Fibroblast of lung (primary cell): ENCODE results near the gene ETFB. TPM values are rescaled to one million over a fixed set of nuclear protein-coding genes. Genes with fewer than 3 reads are reported as not detected.
A peak's percentile ranks its signal among the peaks of the same experiment; 100 is the strongest.

Source experiments
- DNase-seq, 2 donors: peaks; one replicate each; pipeline versions ENCODE4 v3.0.0 to v3.0.0-alpha.2; 2010; ENCODE audit warnings: low read depth in 2 of 2
- H2AFZ ChIP-seq: 2 replicates; pipeline ENCODE4 v1.5.1; 2012; ENCODE audit warnings: low read length, control low read depth, inconsistent platforms
- H3K27ac ChIP-seq: 2 replicates; pipeline ENCODE4 v1.5.1; 2011; ENCODE audit warnings: low read length, control low read depth; ENCODE audit not compliant: insufficient read depth
- H3K27me3 ChIP-seq: 2 replicates; pipeline ENCODE4 v1.5.1; 2011; ENCODE audit warnings: mild to moderate bottlenecking, low read length; ENCODE audit not compliant: control insufficient read depth, insufficient read depth
- H3K36me3 ChIP-seq: 2 replicates; pipeline ENCODE4 v1.5.1; 2011; ENCODE audit warnings: low read length; ENCODE audit not compliant: control insufficient read depth, insufficient read depth
- H3K4me1 ChIP-seq: 2 replicates; pipeline ENCODE4 v1.5.1; 2011; ENCODE audit warnings: low read length; ENCODE audit not compliant: control insufficient read depth, insufficient read depth; ENCODE audit errors: extremely low read depth
- H3K4me2 ChIP-seq: 2 replicates; pipeline ENCODE4 v1.5.1; 2011; ENCODE audit warnings: low read length, control low read depth; ENCODE audit not compliant: insufficient read depth; ENCODE audit errors: extremely low read depth
- H3K4me3 ChIP-seq, 4 experiments: fragments of 200-600 bp in 1 of 4; sonication (generic) in 1 of 4; replicated peaks in 1 of 4; 2 replicates each; pipeline ENCODE4 v1.5.1; 2011 to 2016; ENCODE audit warnings: low read length in 4 of 4, low read depth in 3 of 4, mild to moderate bottlenecking in 3 of 4, control low read depth in 2 of 4, inconsistent platforms in 1 of 4, mixed read lengths in 1 of 4; ENCODE audit not compliant: insufficient read depth in 1 of 4; ENCODE audit errors: control extremely low read depth in 1 of 4
- H3K79me2 ChIP-seq: 2 replicates; pipeline ENCODE4 v1.5.1; 2012; ENCODE audit warnings: mild to moderate bottlenecking, low read length, inconsistent platforms; ENCODE audit not compliant: control insufficient read depth, insufficient read depth
- H3K9ac ChIP-seq: 2 replicates; pipeline ENCODE4 v1.5.1; 2011; ENCODE audit warnings: mild to moderate bottlenecking, low read length, control low read depth; ENCODE audit not compliant: insufficient read depth
- H3K9me3 ChIP-seq: 2 replicates; pipeline ENCODE4 v1.5.1; 2012; ENCODE audit warnings: low read depth, low read length; ENCODE audit not compliant: control insufficient read depth, insufficient read depth
- H4K20me1 ChIP-seq: 2 replicates; pipeline ENCODE4 v1.5.1; 2011; ENCODE audit warnings: low read length; ENCODE audit not compliant: control insufficient read depth, insufficient read depth; ENCODE audit errors: extremely low read depth
- EZH2 ChIP-seq: IDR thresholded peaks from 2 replicates; pipeline ENCODE4 v1.5.1; 2012; ENCODE audit warnings: low read length, control low read depth, mild to moderate bottlenecking; ENCODE audit errors: missing control alignments
- polyA plus RNA-seq, 2 donors: library from polyadenylated mRNA; depleted of rRNA in 1 of 2; stranded (reverse) in 1 of 2; unstranded in 1 of 2; fragments of >200 nt; gene quantifications; 2 replicates each; pipeline ENCODE4 v1.2.1, GENCODE V29; 2011 to 2012; ENCODE audit warnings: missing spikeins in 1 of 2
- total RNA-seq: library from RNA; depleted of rRNA; stranded (reverse); fragments of >200 nt; gene quantifications from 2 replicates; pipeline ENCODE4 v1.2.1, GENCODE V29; 2014
- TF ChIP-seq, protein P1 (sequence below), 2 donors: IDR thresholded peaks in 1 of 2; conservative IDR thresholded peaks in 1 of 2; 1 replicate in 1 of 2; 2 replicates in 1 of 2; pipeline ENCODE4 v1.5.1; 2011 to 2012; ENCODE audit warnings: low read length in 2 of 2, control low read depth in 1 of 2, inconsistent platforms in 1 of 2, low read depth in 1 of 2, mild to moderate bottlenecking in 1 of 2

Gene ETFB
- total and polyA plus RNA-seq, 2 donors (not counting 1 experiment from before 2014, with no cell fraction given) = 84.4 to 123 TPM

DNA sequence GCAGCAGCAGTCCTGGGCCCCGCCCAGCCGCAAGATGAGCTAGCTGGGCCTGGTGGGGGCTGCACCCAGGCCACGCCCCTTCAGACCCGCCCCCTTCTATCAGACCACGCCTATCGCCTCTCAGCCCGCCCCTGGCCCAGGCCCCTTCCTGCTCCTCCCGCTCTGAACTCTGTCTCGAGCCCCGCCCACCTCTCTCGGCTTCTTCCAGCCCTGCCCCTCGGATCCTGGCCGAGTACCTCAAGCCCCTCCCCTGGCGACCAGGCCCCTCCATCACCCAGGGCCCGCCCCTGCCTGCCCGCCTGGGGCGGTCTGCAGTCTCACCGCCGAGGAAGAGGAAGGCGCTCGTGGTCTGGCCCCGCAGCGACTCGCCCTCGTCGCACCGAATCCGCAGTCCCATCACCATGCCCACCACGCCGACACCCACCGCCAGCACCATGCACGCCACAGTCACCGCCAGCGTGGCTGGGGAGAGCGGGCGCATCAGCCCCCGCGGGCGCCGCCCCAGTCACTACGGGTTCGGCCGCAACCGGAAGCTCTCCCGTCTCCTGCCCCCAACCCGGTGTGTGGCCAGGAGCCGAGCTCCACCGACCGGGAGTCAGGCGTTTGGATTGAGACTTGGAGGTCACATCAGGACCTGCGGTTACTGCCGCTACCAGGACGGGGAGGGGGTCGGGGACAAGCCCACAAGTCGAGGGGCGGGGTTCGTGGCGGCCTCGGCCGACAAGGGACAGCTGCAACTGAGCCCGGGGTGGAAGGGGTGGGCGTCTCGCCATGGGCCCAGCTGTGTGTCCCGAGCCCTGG lies 1.6 kb upstream of the ETFB start:
- Histone ChIP-seq H2AFZ (peak overlapping the region; percentile 98), H3K9me3 (no peaks in the 10 kb centered on the region), H4K20me1 (no peaks in the 10 kb centered on the region), H3K36me3 (no peaks in the 10 kb centered on the region), H3K27ac (peak overlapping the region; percentile 84), H3K9ac (peak overlapping the region; percentile 82), H3K4me2 (peak overlapping the region; percentile 82), H3K4me1 (peaks cover 9% of the 10 kb centered on the region), H3K79me2 (peaks cover 4% of the 10 kb centered on the region), H3K27me3 (no peaks in the 10 kb centered on the region), H3K4me3 (peak overlapping the region; percentile 71 to 98 (median 82))
- DNase-seq = peak; percentile 98
- TF ChIP-seq, protein P1, sequence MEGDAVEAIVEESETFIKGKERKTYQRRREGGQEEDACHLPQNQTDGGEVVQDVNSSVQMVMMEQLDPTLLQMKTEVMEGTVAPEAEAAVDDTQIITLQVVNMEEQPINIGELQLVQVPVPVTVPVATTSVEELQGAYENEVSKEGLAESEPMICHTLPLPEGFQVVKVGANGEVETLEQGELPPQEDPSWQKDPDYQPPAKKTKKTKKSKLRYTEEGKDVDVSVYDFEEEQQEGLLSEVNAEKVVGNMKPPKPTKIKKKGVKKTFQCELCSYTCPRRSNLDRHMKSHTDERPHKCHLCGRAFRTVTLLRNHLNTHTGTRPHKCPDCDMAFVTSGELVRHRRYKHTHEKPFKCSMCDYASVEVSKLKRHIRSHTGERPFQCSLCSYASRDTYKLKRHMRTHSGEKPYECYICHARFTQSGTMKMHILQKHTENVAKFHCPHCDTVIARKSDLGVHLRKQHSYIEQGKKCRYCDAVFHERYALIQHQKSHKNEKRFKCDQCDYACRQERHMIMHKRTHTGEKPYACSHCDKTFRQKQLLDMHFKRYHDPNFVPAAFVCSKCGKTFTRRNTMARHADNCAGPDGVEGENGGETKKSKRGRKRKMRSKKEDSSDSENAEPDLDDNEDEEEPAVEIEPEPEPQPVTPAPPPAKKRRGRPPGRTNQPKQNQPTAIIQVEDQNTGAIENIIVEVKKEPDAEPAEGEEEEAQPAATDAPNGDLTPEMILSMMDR (conservative IDR thresholded peaks at IDR 0.05 in 1 of 2, IDR thresholded peaks at IDR 0.05 in 1 of 2; ENCODE audit: low read depth in 1 of 2, low read length in 2 of 2) = no peak
- no peak for TF ChIP-seq EZH2

GRCh38 chr19:51367255-51367564 lies 1.0 kb upstream of the ETFB start:
- peak overlapping the region; percentile 74 for H3K9ac ChIP-seq
- peak overlapping the region; percentile 95 for H2AFZ ChIP-seq
- H3K4me2 ChIP-seq = peak overlapping the region; percentile 64
- DNase-seq = no peak
- peaks cover 13% of the 10 kb centered on the region for H3K4me1 ChIP-seq
- no peaks in the 10 kb centered on the region for H3K27me3 ChIP-seq
- H3K9me3 ChIP-seq = no peaks in the 10 kb centered on the region
- no peaks in the 10 kb centered on the region for H3K36me3 ChIP-seq
- peaks cover 4% of the 10 kb centered on the region for H3K79me2 ChIP-seq
- TF ChIP-seq, protein P1 (conservative IDR thresholded peaks at IDR 0.05 in 1 of 2, IDR thresholded peaks at IDR 0.05 in 1 of 2; ENCODE audit: low read depth in 1 of 2, low read length in 2 of 2) = no peak
- TF ChIP-seq EZH2 = no peak
- peak overlapping the region; percentile 65 to 98 (median 77) for H3K4me3 ChIP-seq
- H3K27ac ChIP-seq = peak overlapping the region; percentile 79
- no peaks in the 10 kb centered on the region for H4K20me1 ChIP-seq

DNA sequence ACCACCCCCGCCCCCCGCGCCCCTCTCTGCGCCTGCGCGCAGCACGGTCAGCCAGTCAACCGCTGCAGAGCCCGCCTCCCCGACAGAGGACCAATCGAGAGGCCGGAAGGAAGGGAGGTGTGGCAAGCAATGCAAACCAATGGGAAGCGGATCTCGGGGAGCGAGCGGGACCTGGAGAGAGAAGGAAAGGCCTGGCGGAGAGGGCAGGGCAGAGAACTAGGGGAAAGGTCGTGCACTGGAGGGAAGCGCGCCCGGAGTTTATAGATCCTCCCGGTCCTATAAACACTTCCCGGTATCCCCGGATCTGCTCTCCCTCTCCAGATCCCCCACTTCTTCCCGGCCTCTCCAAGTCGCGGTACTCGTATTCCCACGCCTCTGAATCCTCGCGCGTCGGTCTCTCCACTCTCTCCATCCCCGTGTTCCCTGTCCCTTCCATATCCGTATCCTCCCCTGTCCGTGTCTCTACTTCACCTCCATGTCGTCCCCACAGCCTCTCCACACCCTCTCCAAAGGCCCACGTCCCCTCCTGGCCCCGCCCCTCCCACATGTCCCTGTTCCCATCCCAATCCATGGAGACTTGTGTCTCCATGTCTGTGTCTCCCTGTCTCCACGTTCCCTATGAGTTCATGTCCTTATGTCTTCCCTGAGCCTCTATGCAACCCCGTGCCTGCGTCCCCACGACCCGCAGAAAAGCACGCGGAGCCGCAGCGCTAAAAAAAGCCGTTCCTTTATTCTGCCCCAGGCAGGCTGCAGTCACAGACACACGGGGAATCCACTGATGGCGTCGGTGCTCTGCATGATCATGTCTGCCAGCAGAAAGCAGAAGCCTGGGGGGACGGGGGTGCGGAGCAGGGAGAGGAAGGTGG lies 434 bp upstream of the ETFB start:
- TF ChIP-seq, protein P1 (conservative IDR thresholded peaks at IDR 0.05 in 1 of 2, IDR thresholded peaks at IDR 0.05 in 1 of 2; ENCODE audit: low read depth in 1 of 2, low read length in 2 of 2) = no peak
- TF ChIP-seq EZH2 = no peak
- DNase-seq = peak; percentile 95 to 98
- Histone ChIP-seq H3K4me1 (peaks cover 13% of the 10 kb centered on the region), H3K36me3 (no peaks in the 10 kb centered on the region), H3K9ac (peak overlapping the region; percentile 74), H3K9me3 (no peaks in the 10 kb centered on the region), H3K79me2 (peaks cover 4% of the 10 kb centered on the region), H3K4me2 (peak overlapping the region; percentile 64), H3K4me3 (peak overlapping the region; percentile 65 to 98 (median 94)), H3K27ac (peak overlapping the region; percentile 89), H3K27me3 (no peaks in the 10 kb centered on the region), H4K20me1 (no peaks in the 10 kb centered on the region), H2AFZ (peak overlapping the region; percentile 95)
